Neural progenitor cell (in vitro differentiated cells): ENCODE measurements around the gene CDCP1.

ENCODE experiments used
- CTCF ChIP-seq: fragments of 200-600 bp; sonication (generic); IDR thresholded peaks from 2 replicates; pipeline ENCODE4 v1.5.1; 2017; ENCODE audit warnings: antibody characterized with exemption, mild to moderate bottlenecking
- EZH2 ChIP-seq: fragments of 200-600 bp; sonication (generic); IDR thresholded peaks from 2 replicates; pipeline ENCODE4 v1.6.1; 2017; ENCODE audit warnings: antibody characterized with exemption, mild to moderate bottlenecking, moderate library complexity
- EZH2phosphoT487 ChIP-seq: fragments of 200-600 bp; sonication (generic); IDR thresholded peaks from 2 replicates; pipeline ENCODE4 v1.6.1; 2017; ENCODE audit warnings: antibody characterized with exemption

- TF ChIP-seq CTCF (no peak), EZH2phosphoT487 (no peak), EZH2 (no peak)
Measured at GRCh38 chr3:45113625-45114050, 32.5 kb downstream of the CDCP1 start.
